ENCODE results near the gene MEMO1. TPM values are rescaled to one million over a fixed set of nuclear protein-coding genes. Genes with fewer than 3 reads are reported as not detected.
"Not testable (repeated sequence)": the region's sequence is repeated elsewhere in the genome, so short reads cannot be mapped to it uniquely, and the experiment has no call there.

Gene MEMO1
- total and polyA plus RNA-seq, 2 donors (not counting 1 experiment from before 2014, with no cell fraction given), result 44.8 to 65.8 TPM

GRCh38 chr2:32058130-32058529, 47.3 kb upstream of the MEMO1 start:
- no peak overlapping the region for H3K4me3 Mint-ChIP-seq
- DNase-seq (no peak), ATAC-seq (ENCODE audit: low read depth) (no peak)
- no peaks in the 10 kb centered on the region for H3K9me3 Mint-ChIP-seq (ENCODE audit: insufficient read depth)
- no peak overlapping the region for H3K27ac Mint-ChIP-seq
- Histone ChIP-seq H3K4me3 (ENCODE audit: control extremely low read depth in 1 of 5, extremely low read depth in 1 of 5, insufficient read depth in 1 of 5, low read depth in 2 of 5, low read length in 4 of 5) (no peak overlapping the region), H3K27me3 (replicated peaks in 1 of 4; ENCODE audit: control extremely low read depth in 1 of 4, control insufficient read depth in 3 of 4, insufficient read depth in 4 of 4, low read length in 3 of 4) (no peaks in the 10 kb centered on the region), H3K4me1 (ENCODE audit: control insufficient read depth in 2 of 2, insufficient read depth in 2 of 2, low read length in 2 of 2) (peaks cover 6 to 7% of the 10 kb centered on the region in 2 donors), H3K36me3 (replicated peaks in 1 of 2; ENCODE audit: control extremely low read depth in 1 of 2, control insufficient read depth in 1 of 2, extremely low read depth in 1 of 2, insufficient read depth in 2 of 2, low read length in 1 of 2) (no peaks in the 10 kb centered on the region), H4K20me1 (ENCODE audit: control insufficient read depth, insufficient read depth, low read length, poor library complexity, severe bottlenecking) (no peaks in the 10 kb centered on the region), H3K4me2 (replicated peaks; ENCODE audit: low read depth, low read length, poor library complexity, severe bottlenecking) (no peak overlapping the region), H3K9ac (ENCODE audit: low read length) (no peak overlapping the region), H2AFZ (ENCODE audit: insufficient read depth, low read depth, low read length, poor library complexity, severe bottlenecking) (no peak overlapping the region), H3K27ac (ENCODE audit: low read length in 2 of 2) (no peak overlapping the region), H3K79me2 (ENCODE audit: control insufficient read depth, insufficient read depth, low read length) (no peaks in the 10 kb centered on the region), H3K9me3 (ENCODE audit: control extremely low read depth in 1 of 3, control insufficient read depth in 2 of 3, insufficient read depth in 1 of 3, low read length in 2 of 3) (no peaks in the 10 kb centered on the region)
- H3K4me1 Mint-ChIP-seq, result peaks cover 11% of the 10 kb centered on the region
- CTCF ChIA-PET, result no interaction called here
- POLR2A ChIA-PET, result interaction anchor here (0.6 kb wide), 1 partner anchor 12 kb away, joined by 3 read pairs; no protein-coding TSS in a partner anchor
- 100% methylated on average over 1 of the region's 2 CpGs for WGBS (ENCODE audit: insufficient coverage)
- no peaks in the 10 kb centered on the region for H3K27me3 Mint-ChIP-seq
- no peak for TF ChIP-seq CTCF (IDR thresholded peaks at IDR 0.05)
- TF ChIP-seq EZH2 (IDR thresholded peaks at IDR 0.05; ENCODE audit: borderline replicate concordance, insufficient read depth, low read depth, low read length, poor library complexity, severe bottlenecking), result no peak
- intact Hi-C loops (cut with micrococcal nuclease), result no loop called here

DNA sequence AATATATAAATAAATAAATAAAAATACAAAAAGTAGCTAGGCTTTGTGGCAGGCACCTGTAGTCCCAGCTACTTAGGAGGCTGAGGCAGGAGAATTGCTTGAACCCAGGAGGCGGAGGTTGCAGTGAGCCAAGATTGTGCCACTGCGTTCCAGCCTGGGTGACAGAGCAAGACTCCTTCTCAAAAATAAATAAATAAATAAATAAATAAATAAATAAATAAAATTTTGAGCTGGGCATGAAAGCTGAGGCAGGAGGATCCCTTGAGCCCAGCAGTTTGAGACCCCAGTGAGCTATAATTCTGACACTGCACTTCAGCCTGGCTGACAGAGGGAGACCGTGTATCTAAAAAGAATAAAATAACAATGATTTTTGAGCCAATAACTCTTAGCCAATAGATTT, 43.8 kb upstream of the MEMO1 start:
- H3K4me2 ChIP-seq (replicated peaks; ENCODE audit: low read depth, low read length, poor library complexity, severe bottlenecking); DNase-seq; H3K4me3 Mint-ChIP-seq; H3K27ac Mint-ChIP-seq; intact Hi-C loops (cut with micrococcal nuclease); H3K9me3 ChIP-seq (ENCODE audit: control extremely low read depth in 1 of 3, control insufficient read depth in 2 of 3, insufficient read depth in 1 of 3, low read length in 2 of 3); H4K20me1 ChIP-seq (ENCODE audit: control insufficient read depth, insufficient read depth, low read length, poor library complexity, severe bottlenecking); H3K9me3 Mint-ChIP-seq (ENCODE audit: insufficient read depth); H3K27me3 Mint-ChIP-seq; ATAC-seq (ENCODE audit: low read depth); H3K4me1 ChIP-seq (ENCODE audit: control insufficient read depth in 2 of 2, insufficient read depth in 2 of 2, low read length in 2 of 2); H3K9ac ChIP-seq (ENCODE audit: low read length); H3K36me3 ChIP-seq (replicated peaks in 1 of 2; ENCODE audit: control extremely low read depth in 1 of 2, control insufficient read depth in 1 of 2, extremely low read depth in 1 of 2, insufficient read depth in 2 of 2, low read length in 1 of 2); H3K4me1 Mint-ChIP-seq; H3K79me2 ChIP-seq (ENCODE audit: control insufficient read depth, insufficient read depth, low read length); H2AFZ ChIP-seq (ENCODE audit: insufficient read depth, low read depth, low read length, poor library complexity, severe bottlenecking); POLR2A ChIA-PET; H3K27me3 ChIP-seq (replicated peaks in 1 of 4; ENCODE audit: control extremely low read depth in 1 of 4, control insufficient read depth in 3 of 4, insufficient read depth in 4 of 4, low read length in 3 of 4); H3K4me3 ChIP-seq (ENCODE audit: control extremely low read depth in 1 of 5, extremely low read depth in 1 of 5, insufficient read depth in 1 of 5, low read depth in 2 of 5, low read length in 4 of 5); H3K27ac ChIP-seq (ENCODE audit: low read length in 2 of 2): not testable (repeated sequence)
- no CpG with 5 or more reads among the region's 3 CpGs for WGBS (ENCODE audit: insufficient coverage)
- CTCF ChIA-PET, result interaction anchor here (0.7 kb wide), 1 partner anchor 323 kb away, joined by 3 read pairs; no protein-coding TSS in a partner anchor
